ENCODE measurements around the gene NFIX.

- TF ChIP-seq CTCF (IDR thresholded peaks at IDR 0.05): no peak
- no peak for TF ChIP-seq POLR2A (IDR thresholded peaks at IDR 0.05)
These were observed 8.1 kb upstream of the NFIX start for GRCh38 chr19:12987190-12987589.
